OCI-LY7 (cell line): ENCODE results near the gene KAT7.

Source experiments
- EZH2phosphoT487 ChIP-seq: fragments of 200-600 bp; sonication (generic); IDR thresholded peaks from 2 replicates; pipeline ENCODE4 v1.6.1; 2018; ENCODE audit warnings: low read depth, borderline replicate concordance, mild to moderate bottlenecking, mixed run types, antibody characterized with exemption, low read length, moderate library complexity, mixed read lengths
- TF ChIP-seq, protein P1 (sequence below): fragments of 200-600 bp; sonication (generic); conservative IDR thresholded peaks from 2 replicates; pipeline ENCODE4 v1.5.1; 2014; ENCODE audit warnings: mild to moderate bottlenecking, antibody characterized with exemption, low read length, moderate library complexity, mixed read lengths

DNA sequence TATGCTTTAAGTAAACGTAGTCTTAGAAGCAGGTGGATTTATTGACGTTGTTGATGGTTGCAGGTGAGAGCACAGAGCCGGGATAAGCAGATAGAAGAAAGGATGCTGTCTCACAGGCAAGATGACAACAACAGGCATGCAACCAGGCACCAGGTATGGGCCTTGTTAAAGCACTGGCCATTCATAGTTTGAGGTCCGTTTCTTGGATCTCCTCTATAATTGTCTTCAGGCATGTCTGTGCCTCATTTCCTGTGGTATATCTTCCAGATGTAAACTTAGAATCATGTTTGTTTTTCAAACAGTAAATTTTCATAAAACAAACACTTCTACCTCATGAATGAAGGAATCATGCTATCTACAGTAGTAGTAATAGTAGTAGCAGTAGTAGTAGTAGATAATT, 20.6 kb downstream of the KAT7 start:
- TF ChIP-seq, protein P1, sequence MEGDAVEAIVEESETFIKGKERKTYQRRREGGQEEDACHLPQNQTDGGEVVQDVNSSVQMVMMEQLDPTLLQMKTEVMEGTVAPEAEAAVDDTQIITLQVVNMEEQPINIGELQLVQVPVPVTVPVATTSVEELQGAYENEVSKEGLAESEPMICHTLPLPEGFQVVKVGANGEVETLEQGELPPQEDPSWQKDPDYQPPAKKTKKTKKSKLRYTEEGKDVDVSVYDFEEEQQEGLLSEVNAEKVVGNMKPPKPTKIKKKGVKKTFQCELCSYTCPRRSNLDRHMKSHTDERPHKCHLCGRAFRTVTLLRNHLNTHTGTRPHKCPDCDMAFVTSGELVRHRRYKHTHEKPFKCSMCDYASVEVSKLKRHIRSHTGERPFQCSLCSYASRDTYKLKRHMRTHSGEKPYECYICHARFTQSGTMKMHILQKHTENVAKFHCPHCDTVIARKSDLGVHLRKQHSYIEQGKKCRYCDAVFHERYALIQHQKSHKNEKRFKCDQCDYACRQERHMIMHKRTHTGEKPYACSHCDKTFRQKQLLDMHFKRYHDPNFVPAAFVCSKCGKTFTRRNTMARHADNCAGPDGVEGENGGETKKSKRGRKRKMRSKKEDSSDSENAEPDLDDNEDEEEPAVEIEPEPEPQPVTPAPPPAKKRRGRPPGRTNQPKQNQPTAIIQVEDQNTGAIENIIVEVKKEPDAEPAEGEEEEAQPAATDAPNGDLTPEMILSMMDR = no peak
- TF ChIP-seq EZH2phosphoT487 = no peak
